Measurements from ENCODE around the gene SPATA2.
"Not testable (repeated sequence)": the region's sequence is repeated elsewhere in the genome, so short reads cannot be mapped to it uniquely, and the experiment has no call there.

Gene SPATA2

DNA sequence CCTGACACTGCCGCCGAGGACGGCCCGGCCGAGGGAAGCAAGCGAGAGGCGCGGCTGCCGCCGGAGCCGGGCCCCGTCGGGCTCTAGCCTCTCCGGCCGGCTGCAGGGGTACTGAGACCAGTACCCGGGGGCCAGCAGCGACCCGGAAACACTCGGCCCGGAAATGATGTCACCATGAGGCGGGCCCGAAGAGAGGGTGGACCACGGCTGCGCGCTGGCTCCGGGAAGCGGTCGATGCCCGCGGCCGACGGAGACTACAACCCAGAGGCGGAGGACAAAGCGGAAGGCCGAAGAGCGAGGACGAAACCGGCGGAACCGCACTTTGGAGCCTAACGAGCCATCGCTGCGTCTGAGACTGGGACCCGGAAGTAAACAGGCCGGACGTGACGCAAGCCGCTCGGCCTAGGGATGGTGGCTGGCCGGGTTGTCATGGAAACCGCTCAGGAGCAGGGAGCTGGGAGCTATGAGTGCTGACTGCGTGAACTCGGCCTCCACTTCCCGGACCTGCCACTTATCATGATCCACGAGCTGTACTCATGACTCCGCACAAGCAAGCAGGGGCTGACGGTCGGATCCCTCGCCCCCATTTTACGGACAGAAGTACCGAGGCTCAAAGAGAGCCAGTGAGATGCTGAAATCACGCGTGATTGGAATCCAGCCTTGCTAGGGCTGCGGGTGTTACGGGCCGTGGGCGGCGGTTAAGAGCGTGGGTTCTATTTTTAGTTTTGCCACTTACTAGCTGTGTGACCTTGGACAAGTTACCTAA lies at the start of gene SPATA2:
Gene SPATA2 (minus strand): TSS at position 150 of the 766 bp plus-strand sequence. CDS start 7,039 bp downstream, outside the sequence.
- ATAC-seq (peak; percentile 91), DNase-seq (peak; percentile 95)

DNA sequence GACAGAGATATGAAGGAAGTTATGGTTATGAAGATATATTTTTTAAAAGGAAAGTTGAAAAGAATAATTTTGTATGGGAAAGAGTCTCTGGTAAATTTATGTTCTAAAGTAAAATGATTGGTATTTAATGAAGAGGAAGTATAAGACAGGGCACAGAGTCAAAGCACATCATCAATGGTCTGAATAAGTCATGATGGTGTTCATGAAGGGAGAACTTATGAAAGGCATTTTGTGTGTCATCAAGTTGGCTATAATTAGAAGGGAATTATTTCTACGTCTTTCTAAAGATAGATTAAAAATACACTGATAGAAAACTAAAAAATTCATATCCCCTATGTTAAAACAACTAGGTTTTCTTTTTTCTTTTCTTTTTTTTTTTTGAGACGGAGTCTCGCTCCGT lies 46.1 kb upstream of the SPATA2 start:
- ATAC-seq, result no peak

DNA sequence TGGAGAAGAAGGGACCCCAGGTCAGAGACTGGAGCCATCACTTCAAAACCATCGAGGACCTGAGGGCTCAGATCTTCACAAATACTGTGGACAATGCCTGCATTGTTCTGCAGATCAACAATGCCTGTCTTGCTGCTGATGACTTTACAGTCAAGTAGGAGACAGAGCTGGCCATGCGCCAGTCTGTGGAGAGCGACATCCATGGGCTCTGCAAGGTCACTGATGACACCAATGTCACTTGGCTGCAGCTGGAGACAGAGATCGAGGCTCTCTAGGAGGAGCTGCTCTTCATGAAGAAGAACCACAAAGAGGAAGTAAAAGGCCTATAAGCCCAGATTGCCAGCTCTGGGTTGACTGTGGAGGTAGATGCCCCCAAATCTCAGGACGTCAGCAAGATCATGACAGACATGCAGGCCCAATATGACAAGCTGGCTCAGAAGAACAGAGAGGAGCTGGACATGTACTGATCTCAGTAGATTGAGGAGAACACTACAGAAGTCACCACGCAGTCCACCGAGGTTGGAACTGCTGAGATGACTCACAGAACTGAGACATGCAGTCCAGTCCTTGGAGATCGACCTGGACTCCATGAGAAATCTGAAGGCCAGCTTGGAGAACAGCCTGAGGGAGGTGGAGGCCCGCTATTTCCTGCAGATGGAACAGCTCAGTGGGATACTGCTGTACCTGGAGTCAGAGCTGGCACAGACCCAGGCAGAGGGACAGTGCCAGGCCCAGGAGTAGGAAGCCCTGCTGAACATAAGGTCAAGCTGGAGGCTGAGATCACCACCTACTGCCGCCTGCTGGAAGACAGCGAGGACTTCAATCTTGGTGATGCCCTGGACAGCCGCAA lies 42.0 kb upstream of the SPATA2 start:
- peak; percentile 44 for ATAC-seq
- not testable (repeated sequence) for DNase-seq

More for the DNA sequence above, 46.1 kb upstream of the SPATA2 start:
- DNase-seq, result no peak

DNA sequence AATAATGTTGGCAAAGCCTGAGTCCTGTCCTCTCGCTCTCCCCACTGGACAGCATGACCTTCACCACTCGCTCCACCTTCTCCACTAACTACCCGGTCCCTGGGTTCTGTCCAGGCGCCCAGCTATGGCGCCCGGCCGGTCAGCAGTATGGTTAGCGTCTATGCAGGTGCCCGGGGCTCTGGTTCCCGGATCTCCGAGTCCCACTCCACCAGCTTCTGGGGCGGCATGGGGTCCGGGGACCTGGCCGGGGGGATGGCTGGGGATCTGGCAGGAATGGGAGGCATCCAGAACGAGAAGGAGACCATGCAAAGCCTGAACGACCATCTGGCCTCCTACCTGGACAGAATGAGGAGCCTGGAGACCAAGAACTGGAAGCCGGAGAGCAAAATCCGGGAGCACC lies 41.4 kb upstream of the SPATA2 start:
- DNase-seq (no peak), ATAC-seq (no peak)

DNA sequence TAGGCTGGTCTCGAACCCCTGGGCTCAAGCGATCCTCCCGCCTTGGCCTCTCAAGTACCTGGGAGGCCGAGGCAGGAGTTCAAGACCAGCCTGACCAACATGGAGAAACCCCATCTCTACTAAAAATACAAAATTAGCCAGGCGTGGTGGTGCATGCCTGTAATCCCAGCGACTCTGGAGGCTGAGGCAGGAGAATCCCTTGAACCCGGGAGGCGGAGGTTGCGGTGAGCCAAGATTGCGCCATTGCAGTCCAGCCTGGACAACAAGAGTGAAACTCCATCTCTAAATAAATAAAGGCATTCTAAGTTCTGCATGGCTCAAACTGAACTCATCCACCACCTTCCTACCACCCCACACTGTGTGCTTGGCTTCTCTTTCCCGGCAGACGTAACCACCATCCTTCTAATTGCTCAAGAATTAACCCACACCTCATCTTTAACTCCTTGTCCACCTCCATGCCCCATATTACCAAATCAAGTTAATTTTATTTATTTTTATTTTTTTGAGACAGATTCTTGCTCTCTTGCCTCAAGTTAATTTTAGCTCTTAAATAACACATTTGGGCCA lies 40.6 kb upstream of the SPATA2 start:
- not testable (repeated sequence) for DNase-seq, ATAC-seq

GRCh38 chr20:49955167-49955566 lies 39.8 kb upstream of the SPATA2 start:
- DNase-seq, result no peak
- ATAC-seq, result no peak

DNA sequence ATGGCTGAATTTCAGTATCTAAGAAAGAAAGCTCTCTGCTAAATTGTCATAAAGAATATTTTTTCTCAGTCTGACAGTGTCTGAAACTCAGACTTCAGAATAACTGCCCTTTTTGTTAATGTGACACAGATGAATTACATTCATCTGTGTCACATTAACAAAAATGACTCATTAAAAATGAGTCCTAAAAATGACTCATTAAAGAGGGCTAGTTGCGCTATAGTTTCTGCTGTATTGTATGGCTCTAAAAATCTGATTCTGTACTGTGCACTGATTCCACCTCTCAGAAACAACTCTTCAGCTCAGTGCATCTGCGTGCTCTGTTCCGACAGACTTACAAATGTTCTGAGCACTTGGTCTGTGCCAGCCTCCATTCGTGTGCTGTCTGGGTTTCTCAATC lies 35.8 kb upstream of the SPATA2 start:
- ATAC-seq (peak; percentile 79), DNase-seq (no peak)

DNA sequence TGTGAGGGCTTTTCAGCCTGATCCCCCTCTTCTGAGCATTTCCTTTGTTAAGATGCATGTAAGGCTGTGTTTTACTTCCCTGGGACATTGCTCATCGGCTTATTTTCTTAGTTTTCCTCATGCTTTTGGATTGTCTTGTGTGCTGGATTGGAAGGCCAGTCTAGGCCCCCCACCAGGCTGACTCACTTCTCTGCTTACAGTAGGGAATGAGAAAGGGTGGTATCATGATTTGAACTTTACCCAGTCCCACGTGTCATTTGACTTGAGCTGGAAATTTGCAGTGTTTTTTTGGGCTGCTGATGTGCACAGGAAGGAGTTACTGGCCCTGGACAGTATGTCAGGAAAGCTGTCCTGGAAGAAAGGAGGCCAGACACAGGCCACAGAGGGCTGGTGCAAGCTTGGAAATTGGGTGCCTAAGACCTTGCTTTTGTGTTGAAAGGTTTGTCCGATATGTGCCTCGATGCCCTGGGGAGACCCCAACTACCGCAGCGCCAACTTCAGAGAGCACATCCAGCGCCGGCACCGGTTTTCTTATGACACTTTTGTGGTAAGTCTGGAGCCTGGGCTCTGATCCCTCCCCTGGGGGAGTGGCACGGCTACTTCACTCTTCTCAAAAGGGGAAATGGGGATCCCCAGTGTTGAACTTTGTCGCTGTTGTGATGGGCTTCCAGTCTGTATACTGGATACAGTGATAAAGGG lies 33.6 kb upstream of the SPATA2 start:
- DNase-seq (no peak), ATAC-seq (no peak)

- DNase-seq, result no peak
- ATAC-seq, result no peak
These were observed 32.8 kb upstream of the SPATA2 start for GRCh38 chr20:49948178-49948577.

- DNase-seq (no peak), ATAC-seq (no peak)
These were observed 30.6 kb upstream of the SPATA2 start for GRCh38 chr20:49945701-49946477.

DNA sequence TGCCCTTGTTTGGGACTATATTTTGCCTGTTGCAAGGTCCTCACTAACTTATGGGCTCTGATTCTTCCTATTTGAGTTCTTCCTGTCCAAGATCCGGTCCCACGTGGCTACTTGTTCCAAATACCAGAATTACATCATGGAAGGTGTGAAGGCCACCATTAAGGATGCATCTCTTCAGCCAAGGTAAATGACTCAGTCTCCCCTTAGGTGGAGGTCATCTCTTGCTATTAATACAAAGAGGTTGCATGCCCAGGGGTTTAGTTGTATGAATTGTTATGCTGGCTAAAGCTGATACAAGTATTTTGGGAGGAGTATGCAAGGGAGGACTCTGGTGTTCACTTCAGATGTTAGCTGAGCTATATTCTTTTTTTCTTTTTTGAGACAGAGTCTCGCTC lies 30.0 kb upstream of the SPATA2 start:
- DNase-seq, result no peak
- no peak for ATAC-seq

- no peak for DNase-seq
- no peak for ATAC-seq
These were observed 27.6 kb upstream of the SPATA2 start for GRCh38 chr20:49942942-49943341.

DNA sequence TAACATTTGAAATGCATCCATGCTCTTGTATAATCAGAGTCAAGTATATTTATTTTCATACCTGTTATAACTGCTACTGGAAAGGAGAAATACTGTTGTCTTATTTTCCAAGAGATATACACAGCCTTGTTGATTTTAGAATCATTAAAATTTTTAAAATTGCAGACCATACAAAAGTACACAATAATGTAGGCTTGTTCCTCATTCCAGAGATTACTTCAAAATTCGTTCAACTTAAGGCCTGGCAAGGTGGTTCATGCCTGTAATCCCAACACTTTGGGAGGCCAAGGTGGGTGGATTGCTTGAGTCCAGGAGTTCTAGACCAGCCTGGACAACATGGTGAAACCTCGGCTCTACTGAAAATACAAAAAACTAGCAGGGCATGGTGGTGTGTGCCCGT lies 27.0 kb upstream of the SPATA2 start:
- ATAC-seq, result no peak
- no peak for DNase-seq

- ATAC-seq (no peak), DNase-seq (no peak)
These were observed 26.1 kb upstream of the SPATA2 start for GRCh38 chr20:49941456-49941855.

DNA sequence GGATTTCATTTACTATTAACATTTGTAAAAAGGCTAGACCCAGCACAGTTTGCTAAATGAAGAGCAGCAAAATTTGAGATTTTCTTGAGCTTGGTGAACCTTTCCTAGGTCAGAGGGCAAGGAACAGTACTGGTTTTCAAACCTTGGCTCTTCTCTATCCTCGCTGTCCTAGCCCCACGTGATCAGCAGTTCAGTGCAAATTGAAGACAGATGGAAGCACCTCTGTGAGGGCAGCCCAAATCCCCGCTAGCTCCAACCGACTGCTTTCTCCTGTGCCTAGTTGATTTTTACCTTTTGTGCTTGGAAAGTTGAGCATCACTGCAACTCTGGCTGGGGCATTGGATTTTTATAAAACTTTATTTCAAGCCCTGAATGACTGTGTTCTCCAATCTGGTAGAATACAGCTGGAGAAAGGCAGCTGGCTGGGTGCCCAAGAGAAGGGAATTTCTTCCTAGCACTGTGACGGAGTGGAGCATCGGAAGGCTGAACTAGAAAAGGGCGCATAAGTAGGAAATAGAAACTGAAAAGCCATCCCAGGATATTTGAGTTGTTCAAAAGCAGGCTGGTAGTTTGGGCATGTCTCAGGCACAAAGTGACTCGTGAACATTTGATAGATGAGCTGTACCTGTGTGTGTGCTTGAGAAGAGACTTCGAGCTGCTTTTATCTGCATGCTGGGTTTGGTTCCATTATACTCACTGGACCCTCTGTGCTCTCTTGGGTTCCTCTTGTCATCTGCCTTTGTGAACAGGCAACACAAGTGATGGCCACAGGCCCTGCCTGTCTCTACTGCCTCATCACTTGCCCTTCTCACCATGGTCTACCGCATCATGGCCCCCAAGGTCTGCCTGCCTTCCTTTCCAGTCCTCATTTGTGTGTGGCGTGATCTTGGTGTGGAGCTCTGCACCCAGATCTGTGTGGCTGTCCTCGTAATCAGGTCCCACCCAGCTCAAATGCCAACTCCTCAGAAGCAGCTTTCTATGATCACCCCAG lies 23.1 kb upstream of the SPATA2 start:
- DNase-seq (no peak), ATAC-seq (no peak)

DNA sequence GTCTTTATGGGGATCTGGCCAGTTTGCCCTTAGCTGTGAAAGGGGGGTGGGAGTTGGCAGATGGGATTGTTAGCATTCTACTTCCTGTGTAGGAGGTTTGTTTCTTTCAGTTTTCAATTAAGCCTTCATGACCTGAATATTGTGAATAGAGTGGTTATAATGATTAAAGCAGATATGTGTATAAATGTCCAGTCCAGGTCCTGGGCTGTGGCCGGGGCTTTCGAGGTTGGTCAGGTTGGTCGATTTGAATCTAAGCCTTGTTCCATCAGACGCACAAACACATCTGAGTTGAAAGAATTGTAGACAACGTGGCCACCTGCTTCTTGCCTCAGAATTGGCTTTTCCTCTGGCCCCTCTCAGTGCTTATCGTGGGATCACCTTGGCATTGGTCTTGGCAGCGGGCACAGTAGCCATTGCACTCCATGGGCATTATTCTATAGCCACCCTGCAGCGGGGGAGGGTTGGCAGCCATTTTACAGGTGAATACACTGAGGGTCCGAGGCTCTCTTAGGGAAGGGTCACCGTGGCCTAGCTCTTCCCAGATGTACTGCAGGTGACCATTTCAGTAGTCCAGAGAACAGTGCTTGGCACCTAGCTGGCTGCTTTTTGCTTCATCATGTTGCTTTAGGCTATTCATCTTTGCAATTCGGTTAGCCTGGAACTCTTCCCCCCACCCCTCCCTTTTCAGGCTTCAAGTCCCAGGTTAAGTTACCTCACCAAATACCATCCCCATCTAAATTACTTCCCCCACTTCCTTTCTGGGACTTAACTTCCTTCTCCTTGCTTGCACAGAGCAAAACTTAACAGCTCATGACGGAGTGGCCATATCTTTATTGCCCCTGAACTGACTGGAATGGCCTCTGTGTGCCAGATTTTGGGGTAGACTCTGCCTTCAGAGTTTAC lies 21.9 kb upstream of the SPATA2 start:
- DNase-seq (no peak), ATAC-seq (no peak)

GRCh38 chr20:49936153-49937026 lies 21.1 kb upstream of the SPATA2 start, which contains the start of gene RNF114:
RNF114 (plus strand) TSS chr20:49936397; CDS start chr20:49936413, 16 bp downstream.
- ATAC-seq (peak; percentile 91), DNase-seq (peak; percentile 95)

DNA sequence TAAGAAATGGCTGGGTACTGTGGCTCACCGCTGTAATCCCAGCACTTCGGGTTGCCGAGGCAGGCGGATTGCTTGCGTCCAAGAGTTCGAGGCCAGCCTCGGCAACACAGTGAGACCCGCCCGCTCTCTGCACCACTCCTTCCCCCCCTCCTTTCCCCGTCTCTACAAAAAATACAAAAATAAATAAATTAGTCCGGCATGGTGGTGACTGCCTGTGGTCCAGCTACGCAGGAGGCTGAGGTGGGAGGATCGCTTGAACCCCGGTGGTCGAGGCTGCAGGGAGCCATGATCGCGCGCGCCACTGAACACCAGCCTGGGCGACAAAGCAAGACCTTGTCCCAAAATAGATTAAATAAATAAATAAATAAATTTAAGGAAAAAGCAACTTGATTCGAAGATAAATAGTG lies 20.4 kb upstream of the SPATA2 start:
- ATAC-seq, result no peak
- no peak for DNase-seq

Data from stimulated activated naive CD8-positive, alpha-beta T cell treated with anti-CD3 and anti-CD28 coated beads, Interleukin-15, Interleukin-2, amounts not matched to agents 100 U/mL and 50 U/mL, for 24 hours (primary cell).